GM12873 (cell line): Measurements from ENCODE around the gene RPN1.

Experiments used
- TF ChIP-seq, protein P1 (sequence below): IDR thresholded peaks from 2 replicates; pipeline ENCODE4 v1.5.1; 2012; ENCODE audit warnings: low read depth, mild to moderate bottlenecking, moderate library complexity, low read length, control low read depth; ENCODE audit not compliant: insufficient read depth; ENCODE audit errors: missing control alignments

The RPN1 gene

DNA sequence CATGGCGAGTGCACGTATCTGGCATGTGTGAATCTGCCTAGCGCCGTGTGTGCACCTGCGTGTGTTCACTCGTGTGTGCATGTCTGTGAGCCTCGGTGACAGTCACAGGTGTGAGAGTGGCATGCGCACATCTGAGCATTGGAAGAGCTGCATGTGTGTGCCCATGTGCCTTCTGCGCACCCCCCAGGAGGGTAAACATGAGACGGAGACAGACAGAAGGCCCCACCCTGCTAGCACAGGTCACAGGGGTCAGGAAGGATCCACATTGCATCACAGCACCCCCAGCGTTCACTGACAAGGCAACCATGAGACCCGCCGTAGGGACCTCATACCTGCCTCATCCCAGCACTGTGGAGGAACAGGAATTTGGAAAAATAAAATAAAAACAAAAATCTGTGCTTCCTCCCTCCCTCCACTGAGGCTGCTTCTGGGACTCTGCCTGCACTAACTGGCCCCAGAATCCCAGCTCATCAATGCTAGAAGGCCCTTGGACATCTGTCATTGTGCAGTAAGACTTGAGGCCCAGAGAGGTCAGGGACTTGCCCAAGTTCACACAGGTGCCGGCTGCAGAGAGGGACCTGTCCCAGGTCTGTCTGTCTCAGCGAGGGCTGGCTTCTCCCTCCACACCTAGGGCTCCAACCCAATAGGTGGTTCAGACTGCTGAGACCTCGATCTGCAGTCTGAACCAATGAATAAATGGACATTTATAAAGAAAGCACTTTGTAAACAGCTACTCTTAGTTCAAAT is 37.4 kb downstream of the RPN1 start:
- TF ChIP-seq, protein P1, sequence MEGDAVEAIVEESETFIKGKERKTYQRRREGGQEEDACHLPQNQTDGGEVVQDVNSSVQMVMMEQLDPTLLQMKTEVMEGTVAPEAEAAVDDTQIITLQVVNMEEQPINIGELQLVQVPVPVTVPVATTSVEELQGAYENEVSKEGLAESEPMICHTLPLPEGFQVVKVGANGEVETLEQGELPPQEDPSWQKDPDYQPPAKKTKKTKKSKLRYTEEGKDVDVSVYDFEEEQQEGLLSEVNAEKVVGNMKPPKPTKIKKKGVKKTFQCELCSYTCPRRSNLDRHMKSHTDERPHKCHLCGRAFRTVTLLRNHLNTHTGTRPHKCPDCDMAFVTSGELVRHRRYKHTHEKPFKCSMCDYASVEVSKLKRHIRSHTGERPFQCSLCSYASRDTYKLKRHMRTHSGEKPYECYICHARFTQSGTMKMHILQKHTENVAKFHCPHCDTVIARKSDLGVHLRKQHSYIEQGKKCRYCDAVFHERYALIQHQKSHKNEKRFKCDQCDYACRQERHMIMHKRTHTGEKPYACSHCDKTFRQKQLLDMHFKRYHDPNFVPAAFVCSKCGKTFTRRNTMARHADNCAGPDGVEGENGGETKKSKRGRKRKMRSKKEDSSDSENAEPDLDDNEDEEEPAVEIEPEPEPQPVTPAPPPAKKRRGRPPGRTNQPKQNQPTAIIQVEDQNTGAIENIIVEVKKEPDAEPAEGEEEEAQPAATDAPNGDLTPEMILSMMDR: no peak

DNA sequence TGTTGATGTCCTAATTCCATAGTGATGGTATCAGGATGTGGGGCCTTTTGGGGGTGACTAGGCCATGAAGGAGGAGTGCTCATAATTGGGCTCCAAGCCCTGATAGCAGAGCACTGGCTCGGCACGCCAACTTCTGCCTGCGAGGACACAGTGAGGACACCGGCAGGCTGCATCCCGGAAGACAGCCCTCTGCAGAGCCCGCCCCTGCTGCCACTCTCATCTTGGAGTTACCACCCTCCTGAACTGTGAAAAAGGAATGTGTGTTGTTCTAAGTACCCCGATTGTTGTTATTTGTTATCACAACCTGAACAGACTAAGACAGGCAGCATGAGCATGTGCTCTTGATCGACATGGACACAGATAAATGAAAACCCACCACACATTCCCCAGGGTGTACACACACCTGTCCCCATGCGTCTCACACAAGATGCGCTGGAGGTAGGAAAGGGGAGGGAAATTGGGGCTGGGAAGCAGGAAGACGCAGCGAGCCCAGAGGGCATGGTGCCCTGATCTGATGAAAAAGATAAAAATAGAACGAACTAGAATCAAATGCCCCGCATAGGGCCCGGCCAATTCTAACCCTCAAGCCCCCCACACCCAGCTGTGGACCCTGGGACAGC is 40.1 kb downstream of the RPN1 start:
- TF ChIP-seq, protein P1: no peak

DNA sequence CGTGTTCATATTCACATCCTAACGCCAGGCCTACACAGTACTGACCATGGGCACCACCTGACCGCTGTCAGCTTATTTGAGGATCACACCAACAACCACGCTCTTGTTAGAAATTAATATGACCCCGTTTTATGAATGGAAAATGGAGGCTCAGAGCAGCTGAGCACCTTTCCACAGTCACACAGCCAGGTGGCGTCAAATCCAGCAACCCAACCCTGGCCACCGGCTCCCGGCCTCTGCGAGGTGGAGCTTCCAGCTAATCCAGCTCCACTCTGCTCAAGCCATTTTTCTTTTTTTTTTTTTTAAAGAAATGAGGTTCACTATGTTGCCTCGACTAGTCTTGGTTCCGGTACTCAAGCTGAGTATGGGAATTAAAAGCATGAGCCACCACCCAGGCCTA is 41.3 kb downstream of the RPN1 start:
- TF ChIP-seq, protein P1: no peak

DNA sequence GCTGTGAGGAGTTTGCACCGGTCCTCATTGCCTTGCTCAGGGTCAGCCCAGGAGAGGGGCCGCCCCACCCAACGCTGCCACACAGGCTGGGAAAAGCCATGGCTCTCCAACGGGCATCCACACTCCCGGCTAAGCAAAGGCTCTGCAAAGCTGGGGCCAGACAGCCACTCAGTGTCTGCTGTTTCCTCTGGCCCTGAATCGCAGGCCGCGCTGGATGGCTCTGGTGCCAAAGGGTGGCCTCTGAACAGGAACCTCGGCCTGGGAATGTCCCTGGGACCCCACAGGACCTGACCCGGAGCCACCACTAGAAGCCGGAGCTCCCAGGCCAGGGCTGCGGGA is 42.9 kb downstream of the RPN1 start:
- TF ChIP-seq, protein P1: no peak

DNA sequence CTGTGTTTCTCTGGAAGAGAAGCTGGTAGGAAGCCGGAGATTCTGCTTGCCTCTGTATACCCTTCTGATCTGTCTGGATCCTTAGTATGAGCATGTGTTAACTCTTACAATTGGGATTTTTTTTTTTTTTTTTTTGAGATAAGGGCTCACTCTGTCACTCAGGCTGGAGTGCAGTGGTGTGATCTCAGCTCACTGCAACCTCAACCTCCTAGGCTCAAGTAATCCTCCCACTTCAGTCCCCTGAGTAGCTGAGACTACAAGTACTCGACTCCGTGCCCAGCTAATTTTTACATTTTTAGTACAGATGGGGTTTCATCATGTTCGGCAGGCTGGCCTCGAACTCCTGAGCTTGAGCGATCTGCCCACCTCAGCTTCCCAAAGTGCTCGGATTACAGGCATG is 44.5 kb downstream of the RPN1 start:
- TF ChIP-seq, protein P1: no peak

DNA sequence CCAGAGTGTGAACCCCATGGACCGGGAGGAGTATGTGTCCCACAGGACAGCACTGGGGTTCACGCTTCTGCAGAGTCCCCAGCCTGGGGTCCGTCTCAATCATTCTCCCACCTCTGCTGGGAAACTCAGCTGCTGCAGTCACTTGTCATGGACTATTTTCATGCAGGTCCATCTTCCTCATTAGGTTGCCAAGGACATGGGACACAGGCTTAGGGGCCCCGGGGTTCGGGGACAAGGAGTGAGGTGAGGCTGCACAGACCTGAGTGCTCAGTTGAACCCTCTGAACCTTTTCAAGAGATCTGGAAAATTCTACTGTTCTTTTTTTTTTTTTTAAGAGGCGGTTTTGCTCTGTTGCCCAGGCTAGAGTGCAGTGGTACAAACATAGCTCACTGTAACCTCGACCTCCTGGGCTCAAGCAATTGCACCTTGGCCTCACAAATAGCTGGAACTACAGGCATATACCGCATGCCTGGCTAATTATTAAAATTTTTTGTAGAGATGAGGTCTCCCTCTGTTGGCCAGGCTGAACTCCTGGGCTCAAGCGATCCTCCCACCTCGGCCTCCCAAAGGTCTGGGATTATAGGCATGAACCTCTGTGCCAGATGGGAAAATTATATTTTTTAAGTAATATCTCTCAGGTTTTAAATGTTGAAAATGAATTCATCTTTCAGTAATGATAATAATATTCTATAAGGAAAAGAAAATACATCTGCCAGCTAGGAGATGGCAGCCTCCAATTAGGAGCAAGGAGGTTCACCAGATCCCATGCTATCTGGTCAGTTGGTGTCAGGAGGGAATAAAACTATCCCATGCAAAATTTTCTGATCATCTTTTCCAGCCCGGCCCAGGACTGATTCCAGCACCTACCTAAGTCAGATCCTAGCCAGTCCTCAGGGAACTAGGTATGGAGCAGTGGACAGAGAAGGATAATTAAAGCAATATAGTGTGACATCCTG is 45.2 kb downstream of the RPN1 start:
- TF ChIP-seq, protein P1: no peak
